ENCODE results near the gene MCL1. TPM values are rescaled to one million over a fixed set of nuclear protein-coding genes. Genes with fewer than 3 reads are reported as not detected.

The MCL1 gene
- total RNA-seq, 1 experiment from 2014 or later = 126 TPM

DNA sequence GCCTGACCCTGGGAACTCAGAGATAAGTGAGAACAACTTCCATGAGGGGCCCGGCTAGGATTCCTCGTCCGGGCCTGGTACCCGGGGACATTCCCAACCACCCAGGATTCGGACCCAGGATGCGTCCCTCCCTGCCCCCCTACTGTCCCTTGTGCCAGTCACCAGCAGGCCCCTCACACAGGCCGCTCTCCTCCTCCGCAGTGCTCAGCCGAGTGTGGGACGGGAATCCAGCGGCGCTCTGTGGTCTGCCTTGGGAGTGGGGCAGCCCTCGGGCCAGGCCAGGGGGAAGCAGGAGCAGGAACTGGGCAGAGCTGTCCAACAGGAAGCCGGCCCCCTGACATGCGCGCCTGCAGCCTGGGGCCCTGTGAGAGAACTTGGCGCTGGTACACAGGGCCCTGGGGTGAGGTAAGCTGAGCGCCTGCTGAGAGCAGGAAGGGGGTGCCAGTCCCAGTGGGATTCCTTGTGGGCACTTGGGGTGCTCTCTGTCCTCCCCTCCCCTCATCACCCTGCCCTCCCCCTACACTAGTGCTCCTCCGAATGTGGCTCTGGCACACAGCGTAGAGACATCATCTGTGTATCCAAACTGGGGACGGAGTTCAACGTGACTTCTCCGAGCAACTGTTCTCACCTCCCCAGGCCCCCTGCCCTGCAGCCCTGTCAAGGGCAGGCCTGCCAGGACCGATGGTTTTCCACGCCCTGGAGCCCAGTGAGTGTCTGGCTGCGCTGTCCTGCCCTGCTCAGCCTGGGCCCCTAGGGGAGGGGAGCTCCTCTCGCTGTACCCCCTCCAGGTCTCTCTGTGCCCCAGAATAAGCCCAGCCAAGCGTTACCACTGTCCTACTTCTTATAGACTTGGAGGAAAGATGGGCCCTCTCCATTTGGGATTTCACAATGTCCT, 20.4 kb downstream of the MCL1 start:
- no TSS peak for BruUV-seq (replicated peaks)
- POLR2A ChIA-PET = no interaction called here
- ATAC-seq = no peak
- intact Hi-C loops (cut with micrococcal nuclease; ENCODE audit: unreplicated experiment) (no loop called here), in situ Hi-C loops (cut with HindIII; ENCODE audit: low pct_unique_long_range_greater_than_20kb, low sequenced_read_pairs) (no loop called here)
- CTCF ChIA-PET = interaction anchor here (0.6 to 2.3 kb wide), 3 partner anchors 7 to 57 kb away, joined by 5 to 10 read pairs (median 7); partner anchors contain the start of gene MCL1
- TF ChIP-seq TCF7L2 (IDR thresholded peaks at IDR 0.05; ENCODE audit: low read depth, low read length) = no peak
- TF ChIP-seq POLR2AphosphoS5 (IDR thresholded peaks at IDR 0.05; ENCODE audit: low read depth, low read length) = no peak
- TF ChIP-seq CTCF (IDR thresholded peaks at IDR 0.05) = no peak
- TF ChIP-seq, protein P1, sequence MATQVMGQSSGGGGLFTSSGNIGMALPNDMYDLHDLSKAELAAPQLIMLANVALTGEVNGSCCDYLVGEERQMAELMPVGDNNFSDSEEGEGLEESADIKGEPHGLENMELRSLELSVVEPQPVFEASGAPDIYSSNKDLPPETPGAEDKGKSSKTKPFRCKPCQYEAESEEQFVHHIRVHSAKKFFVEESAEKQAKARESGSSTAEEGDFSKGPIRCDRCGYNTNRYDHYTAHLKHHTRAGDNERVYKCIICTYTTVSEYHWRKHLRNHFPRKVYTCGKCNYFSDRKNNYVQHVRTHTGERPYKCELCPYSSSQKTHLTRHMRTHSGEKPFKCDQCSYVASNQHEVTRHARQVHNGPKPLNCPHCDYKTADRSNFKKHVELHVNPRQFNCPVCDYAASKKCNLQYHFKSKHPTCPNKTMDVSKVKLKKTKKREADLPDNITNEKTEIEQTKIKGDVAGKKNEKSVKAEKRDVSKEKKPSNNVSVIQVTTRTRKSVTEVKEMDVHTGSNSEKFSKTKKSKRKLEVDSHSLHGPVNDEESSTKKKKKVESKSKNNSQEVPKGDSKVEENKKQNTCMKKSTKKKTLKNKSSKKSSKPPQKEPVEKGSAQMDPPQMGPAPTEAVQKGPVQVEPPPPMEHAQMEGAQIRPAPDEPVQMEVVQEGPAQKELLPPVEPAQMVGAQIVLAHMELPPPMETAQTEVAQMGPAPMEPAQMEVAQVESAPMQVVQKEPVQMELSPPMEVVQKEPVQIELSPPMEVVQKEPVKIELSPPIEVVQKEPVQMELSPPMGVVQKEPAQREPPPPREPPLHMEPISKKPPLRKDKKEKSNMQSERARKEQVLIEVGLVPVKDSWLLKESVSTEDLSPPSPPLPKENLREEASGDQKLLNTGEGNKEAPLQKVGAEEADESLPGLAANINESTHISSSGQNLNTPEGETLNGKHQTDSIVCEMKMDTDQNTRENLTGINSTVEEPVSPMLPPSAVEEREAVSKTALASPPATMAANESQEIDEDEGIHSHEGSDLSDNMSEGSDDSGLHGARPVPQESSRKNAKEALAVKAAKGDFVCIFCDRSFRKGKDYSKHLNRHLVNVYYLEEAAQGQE (IDR thresholded peaks at IDR 0.05; ENCODE audit: insufficient read depth in 1 of 2, low read depth in 2 of 2, low read length in 1 of 2) = no peak
- TF ChIP-seq SIN3A (IDR thresholded peaks at IDR 0.05; ENCODE audit: borderline replicate concordance, insufficient read depth, low read depth, low read length) = no peak
- no peak for DNase-seq (ENCODE audit: low read depth, low spot score)
- Histone ChIP-seq H3K4me1 (ENCODE audit: control insufficient read depth, insufficient read depth, low read length) (peaks cover 37% of the 10 kb centered on the region), H3K9me3 (ENCODE audit: control insufficient read depth, insufficient read depth, low read depth, low read length) (no peaks in the 10 kb centered on the region), H3K4me3 (ENCODE audit: low read depth in 2 of 2, low read length in 2 of 2) (no peak overlapping the region), H3K36me3 (ENCODE audit: control insufficient read depth, insufficient read depth, low read length) (no peaks in the 10 kb centered on the region), H3K27ac (ENCODE audit: low read length) (peak overlapping the region; percentile 42; the same call in 1 of the 2 replicates), H3K27me3 (ENCODE audit: control insufficient read depth, insufficient read depth, low read length) (no peaks in the 10 kb centered on the region)

- H3K36me3 ChIP-seq (ENCODE audit: control insufficient read depth, insufficient read depth, low read length) = no peaks in the 10 kb centered on the region
- in situ Hi-C loops (cut with HindIII; ENCODE audit: low pct_unique_long_range_greater_than_20kb, low sequenced_read_pairs) = no loop called here
- no peaks in the 10 kb centered on the region for H3K9me3 ChIP-seq (ENCODE audit: control insufficient read depth, insufficient read depth, low read depth, low read length)
- POLR2A ChIA-PET = no interaction called here
- H3K27ac ChIP-seq (ENCODE audit: low read length) = no peak overlapping the region
- peaks cover 30% of the 10 kb centered on the region for H3K4me1 ChIP-seq (ENCODE audit: control insufficient read depth, insufficient read depth, low read length)
- CTCF ChIA-PET = no interaction called here
- no peaks in the 10 kb centered on the region for H3K27me3 ChIP-seq (ENCODE audit: control insufficient read depth, insufficient read depth, low read length)
- no peak for TF ChIP-seq TCF7L2 (IDR thresholded peaks at IDR 0.05; ENCODE audit: low read depth, low read length)
- TF ChIP-seq, protein P1 (IDR thresholded peaks at IDR 0.05; ENCODE audit: insufficient read depth in 1 of 2, low read depth in 2 of 2, low read length in 1 of 2) = no peak
- no peak for TF ChIP-seq POLR2AphosphoS5 (IDR thresholded peaks at IDR 0.05; ENCODE audit: low read depth, low read length)
- TF ChIP-seq CTCF (IDR thresholded peaks at IDR 0.05) = no peak
- TF ChIP-seq SIN3A (IDR thresholded peaks at IDR 0.05; ENCODE audit: borderline replicate concordance, insufficient read depth, low read depth, low read length) = no peak
- no peak for ATAC-seq
- intact Hi-C loops (cut with micrococcal nuclease; ENCODE audit: unreplicated experiment) = no loop called here
- BruUV-seq (replicated peaks) = no TSS peak
- H3K4me3 ChIP-seq (ENCODE audit: low read depth in 2 of 2, low read length in 2 of 2) = no peak overlapping the region
- no peak for DNase-seq (ENCODE audit: low read depth, low spot score)
Measured at GRCh38 chr1:150558303-150558704, 21.1 kb downstream of the MCL1 start.

All from Panc1 (cell line).